CD4-positive, alpha-beta T cell treated with Interleukin-4 for 1 hour (primary cell): ENCODE data around the gene STAC2.

Experiments used
- DNase-seq, 2 donors: peaks; one replicate each; pipeline ENCODE4 v3.0.0-alpha.2; 2020 to 2022

Gene STAC2

DNA sequence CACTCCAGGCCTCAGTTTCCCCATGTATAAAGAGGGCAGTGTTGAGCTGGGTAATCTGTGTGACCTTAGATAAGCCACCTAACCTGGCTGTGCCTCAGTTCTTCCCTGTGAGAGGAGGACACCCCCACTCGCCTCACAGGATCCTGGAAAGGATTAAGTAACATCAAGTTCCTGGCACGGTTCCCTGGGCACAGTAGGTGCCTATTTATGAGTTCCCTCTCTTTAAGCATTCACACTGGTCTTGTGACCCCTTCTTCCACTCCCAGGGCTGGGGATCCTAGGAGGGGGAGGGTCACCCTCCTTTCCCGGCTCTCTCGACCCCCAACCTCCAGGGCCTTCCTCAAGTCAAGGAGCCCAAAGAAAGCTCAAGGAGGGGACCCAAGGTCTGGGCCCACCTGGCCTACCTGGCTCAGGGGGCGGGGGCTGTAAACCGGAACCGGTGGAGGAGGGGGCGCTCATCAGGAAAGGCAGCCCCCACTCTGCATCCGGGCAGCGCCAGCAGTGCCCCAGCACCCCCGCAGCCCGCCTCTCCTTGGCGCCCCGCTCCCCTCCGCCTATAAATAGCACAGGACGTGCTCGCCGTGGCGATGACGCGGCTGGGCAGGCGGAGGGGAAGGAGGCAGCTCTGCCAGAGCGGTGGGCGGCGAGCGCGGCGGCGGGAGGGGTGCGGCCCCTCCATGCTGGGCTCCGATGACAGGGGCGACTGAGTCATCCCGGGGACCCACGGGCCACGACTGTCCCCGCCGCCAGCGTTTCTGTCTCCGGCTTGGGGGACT is 16.2 kb downstream of the STAC2 start:
- DNase-seq, result peak; percentile 69 to 73

DNA sequence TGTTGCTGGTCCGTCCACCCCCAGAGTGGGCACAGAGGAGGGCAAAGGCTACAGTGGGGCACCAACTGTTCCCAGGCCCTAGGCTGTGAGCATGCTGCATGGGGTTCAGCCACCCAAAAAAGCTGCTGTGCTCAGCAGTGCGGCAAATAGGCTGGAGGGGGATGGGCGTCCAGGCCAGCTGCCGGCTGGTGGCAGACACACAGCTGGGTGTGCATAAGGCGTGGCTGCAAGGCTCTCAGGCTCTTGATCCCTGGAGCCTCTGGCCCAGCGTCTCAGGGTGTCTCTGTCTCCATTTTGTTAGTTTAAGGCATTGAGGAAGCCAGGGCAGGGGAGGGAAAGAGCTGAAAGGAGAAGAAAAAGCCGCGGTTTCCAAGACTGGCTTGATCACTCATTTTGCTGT is 16.9 kb downstream of the STAC2 start:
- peak in 1 of 2 donors; percentile 70 for DNase-seq

DNA sequence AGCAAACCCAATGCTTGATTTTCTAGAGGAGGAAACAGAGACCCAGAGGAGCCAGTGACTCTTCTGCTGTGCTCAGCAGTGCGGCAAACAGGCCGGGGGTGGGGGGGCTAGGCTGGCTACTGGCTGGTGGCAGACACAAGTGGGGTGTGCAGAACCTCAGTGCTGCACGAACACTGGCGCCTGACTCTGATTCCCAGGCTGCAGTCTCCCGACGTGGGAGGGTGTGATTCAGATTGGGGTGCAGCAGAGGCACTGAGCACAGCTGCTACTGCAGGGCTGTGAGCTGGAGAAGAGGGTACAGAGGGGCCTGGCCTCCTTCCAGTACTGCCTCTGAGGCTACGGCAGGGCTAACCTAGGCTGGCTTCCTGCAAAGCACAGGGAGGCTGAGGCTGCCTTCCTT is 17.6 kb downstream of the STAC2 start:
- DNase-seq, result no peak

DNA sequence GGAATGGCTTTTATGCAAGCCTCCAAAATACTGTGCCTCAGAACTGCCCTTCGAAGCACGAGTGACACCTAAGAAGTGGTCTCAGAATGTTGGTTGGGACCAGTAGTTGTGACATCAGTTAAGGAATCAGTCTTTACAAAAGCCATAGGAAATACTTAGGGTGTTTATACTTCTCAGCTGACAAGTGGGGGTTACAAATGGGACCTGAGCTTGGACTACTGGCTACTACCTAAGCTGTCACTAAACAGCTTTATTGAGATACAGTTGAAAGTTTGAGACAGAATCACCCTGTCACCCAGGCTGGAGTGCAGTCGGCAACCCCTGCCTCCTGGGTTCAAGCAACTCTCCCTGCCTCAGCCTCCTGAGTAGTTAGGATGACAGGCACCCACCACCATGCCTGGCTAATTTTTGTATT is 20.6 kb downstream of the STAC2 start:
- no peak for DNase-seq

DNA sequence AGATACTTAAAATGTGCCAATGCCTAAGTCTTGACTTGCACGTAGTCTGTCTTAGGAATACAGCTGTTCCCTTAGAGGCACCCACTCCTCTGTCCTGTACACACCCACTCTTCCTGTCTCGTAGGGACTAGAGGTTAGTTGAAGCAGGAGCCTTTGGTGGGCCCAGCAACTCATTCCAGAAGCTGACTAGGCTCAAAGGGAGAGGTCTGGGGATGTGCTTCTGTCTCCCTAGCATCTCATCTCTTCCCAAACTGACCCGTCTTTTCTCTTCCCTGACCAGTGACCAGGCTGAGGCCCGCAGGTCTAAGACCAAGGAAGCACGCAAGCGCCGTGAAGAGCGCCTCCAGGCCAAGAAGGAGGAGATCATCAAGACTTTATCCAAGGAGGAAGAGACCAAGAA is 21.5 kb downstream of the STAC2 start:
- no peak for DNase-seq

DNA sequence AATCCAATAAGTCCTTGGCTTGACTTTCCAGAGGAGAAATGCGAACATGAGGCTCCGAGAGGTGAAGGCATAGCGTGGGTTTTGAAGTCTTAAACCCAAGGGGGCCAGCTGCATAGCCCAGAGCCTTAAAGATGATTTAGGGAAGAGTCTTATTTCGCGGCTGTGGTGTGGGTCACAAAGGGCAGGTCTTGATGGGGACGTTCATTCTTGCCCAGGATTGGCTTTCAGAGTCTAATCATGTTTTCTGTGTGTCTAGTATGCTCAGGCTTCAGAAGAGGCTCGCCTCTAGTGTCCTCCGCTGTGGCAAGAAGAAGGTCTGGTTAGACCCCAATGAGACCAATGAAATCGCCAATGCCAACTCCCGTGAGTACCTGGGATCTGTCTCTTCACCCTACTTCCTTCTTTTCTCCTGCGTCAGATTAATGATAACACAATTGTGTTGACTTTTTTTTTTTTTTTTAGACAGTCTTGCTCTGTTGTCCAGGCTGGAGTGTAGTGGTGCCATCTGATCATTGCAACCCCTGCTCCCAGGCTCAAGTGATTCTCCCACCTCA is 24.7 kb downstream of the STAC2 start:
- DNase-seq, result no peak

DNA sequence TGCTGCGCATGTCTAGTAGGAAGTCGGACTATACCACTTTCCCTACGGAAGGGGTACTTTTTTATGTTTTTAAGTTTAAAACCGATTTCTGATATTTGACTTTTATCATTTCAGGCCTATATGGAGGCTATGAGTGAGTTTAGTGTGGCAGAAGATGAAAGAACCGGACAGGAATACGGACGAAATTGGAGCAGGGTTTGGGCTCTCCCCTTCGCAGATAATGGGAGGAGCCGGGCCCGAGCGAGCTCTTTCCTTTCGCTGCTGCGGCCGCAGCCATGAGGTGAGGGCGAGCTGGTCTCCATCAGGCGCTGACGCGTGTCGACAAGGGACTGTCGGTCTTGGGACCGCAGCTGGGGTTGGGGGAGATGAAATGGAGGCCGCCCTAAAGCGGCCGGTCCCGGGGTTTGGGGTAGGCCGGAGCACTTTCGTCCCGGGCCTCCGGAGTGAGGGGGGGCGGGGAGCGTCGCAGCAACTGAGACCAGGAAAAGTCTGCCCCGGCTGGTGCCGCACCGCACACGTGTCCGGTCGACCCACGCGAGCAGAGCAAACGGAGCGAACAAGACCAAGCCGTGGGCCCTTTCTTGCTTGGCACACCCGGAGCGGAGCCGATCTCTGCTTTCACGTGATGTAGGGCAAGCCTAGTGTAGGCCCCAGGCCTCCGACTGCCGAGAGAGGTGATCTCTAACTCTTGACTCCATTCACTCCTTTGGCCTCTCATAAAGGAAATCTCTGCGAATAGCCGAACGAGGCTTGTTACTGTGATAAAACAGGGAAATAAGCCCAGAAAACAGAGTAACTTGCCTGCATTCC is 25.5 kb downstream of the STAC2 start, which contains the start of gene RPL19:
RPL19 (plus strand) TSS at position 214 of the 810 bp plus-strand sequence; CDS start at position 276, 62 bp downstream.
- peak in 1 of 2 donors; percentile 84 for DNase-seq

DNA sequence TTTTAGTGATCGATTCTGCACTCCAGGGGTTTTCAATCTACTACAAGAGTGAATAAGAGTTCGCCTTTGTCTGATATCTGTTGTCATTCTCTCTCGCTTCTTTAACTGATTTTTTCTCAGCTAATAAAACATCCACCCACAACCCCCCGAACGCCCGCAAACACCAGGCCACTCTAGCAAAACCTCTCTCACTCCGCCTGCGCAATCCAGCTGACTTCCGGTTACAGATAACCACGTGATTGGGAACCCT is 26.0 kb downstream of the STAC2 start:
- peak; percentile 91 to 94 for DNase-seq

DNA sequence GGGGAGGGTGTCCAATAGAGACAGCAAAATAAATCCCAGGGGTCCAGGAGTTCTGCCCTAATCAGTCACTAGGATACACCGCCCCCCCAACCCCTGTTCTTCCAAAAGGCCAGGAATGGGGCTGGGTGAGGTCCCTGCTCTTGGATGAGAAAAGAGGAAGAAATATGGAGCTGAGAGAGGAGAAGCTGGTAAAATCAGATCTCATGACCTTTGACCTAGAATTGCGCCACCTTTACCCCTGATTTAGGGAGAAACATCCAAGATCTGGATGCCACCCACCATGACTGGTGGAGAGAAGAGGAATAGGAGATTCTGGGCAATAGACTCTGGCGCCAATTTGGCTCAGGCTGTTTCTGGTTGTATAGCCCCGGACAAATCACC is 27.6 kb downstream of the STAC2 start:
- no peak for DNase-seq

DNA sequence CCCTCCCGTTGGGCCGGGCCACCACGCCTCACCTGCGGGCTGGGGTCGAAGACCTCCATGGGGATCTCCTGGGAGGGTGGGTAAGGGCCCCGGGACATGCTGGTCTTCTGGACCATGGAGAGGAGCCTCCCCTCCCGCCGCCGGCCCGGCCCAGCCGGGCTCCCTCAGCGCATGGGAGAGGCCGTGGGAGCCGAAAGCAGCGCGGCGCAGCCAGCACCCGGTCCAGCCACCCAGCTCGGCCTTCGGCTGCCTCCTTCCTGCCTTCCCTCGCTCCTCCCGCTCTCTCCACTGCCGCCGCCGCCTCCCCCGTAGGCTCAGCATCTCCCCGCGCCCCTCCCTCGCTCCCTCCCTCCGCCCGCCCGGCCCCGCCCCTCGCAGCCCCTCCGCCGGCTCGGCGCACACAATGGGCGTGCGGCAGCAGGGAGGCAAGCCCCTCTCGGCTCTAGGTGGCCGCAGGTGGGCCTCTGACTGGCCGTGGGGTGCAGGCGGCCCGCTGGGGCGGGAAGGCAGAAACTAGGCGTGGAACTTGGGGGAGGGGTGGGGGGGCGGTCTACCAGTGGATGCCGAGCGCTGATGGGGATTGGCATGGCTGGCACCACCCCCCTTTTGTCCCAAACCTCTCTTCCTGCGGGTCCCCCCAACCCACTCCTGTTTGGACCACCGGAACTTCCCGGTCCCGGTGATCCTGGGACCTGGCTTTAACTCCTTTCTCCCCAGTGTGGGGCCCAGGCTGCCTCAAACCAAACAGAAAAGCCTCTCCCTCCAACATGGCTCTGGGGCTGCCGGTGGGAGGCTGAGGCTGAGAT is 28.2 kb downstream of the STAC2 start, which contains the start of gene CACNB1:
CACNB1 (minus strand) TSS at position 290 of the 806 bp plus-strand sequence; CDS start at position 116, 174 bp downstream.
- peak; percentile 40 to 69 for DNase-seq

DNA sequence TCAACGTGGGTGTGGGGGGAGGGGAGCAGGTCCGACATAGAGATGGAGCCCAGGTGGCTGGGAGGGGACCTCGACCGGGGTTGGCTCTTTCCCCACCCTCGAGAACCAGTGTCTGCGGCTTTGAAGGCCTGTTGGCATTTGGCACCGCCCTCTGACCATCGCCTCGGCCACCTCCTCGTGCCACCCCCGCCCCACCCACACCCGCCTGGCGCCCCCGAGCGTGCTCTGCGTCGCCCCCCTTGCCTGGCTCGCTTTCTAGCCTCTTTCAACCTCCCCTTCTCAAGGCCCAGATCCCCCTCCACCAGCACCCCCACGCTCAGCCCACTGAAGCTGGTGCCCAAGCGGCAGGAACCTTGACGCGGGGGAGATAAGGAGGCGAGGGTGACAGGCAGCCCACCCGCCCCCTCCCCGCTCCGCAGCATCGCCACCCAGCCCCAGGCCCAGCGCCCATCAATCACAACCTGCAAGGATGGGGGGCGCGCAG is 28.9 kb downstream of the STAC2 start:
- DNase-seq, result no peak

DNA sequence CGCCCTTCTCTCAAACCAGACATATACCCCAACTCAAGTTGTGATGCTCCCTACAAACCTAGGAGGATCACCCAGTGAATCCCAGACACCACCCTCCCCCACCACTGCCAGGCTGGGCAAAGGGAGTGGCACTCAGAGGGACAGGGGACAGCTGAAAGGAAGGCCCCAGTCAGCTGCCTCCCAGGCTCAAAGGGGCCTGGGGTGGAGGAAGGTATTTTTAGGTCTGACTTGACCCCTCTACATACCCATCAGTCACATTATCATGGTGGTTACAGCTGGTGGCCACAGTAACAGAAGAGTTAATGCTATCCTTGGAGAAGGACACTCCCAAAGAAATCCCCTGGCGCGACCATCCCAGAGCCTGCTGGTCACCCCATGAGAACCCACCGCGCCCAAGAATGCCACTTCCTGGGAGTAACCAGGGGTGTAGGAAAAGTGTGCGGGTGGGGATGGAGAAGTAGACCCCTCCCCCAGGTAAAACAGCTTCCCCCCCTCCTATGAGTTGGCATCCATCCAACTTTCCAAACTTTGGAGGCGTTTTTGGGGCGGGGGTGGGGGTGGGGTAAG is 29.4 kb downstream of the STAC2 start:
- no peak for DNase-seq

DNA sequence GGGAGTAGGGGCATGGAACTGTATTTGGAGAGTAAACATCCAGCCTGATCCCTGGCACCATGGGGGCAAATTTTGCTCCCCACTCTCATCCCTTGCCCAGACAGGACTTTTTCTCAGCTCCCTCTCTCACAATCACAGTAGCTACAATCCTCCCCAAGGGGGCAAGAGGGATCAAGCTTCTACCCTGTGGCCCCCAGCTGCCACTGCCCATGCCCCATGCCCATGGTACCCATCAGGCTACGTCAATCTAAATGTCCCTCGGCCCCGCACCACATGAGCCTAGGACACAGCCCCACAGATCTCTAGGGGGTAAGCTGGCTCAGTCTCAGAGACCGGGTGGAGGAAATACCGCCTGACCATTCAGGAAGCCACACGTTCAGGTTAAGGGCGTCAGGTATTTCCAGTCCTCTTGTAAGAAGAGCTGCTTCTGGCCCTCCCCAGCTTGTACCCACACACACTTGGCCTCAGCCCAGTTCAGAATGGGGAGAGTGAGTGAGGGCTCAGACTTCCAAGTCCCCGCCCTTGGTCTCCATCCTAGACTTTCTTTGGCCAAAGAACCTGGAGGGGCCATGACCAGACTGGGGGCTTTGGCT is 30.1 kb downstream of the STAC2 start:
- DNase-seq, result peak; percentile 24 to 34

DNA sequence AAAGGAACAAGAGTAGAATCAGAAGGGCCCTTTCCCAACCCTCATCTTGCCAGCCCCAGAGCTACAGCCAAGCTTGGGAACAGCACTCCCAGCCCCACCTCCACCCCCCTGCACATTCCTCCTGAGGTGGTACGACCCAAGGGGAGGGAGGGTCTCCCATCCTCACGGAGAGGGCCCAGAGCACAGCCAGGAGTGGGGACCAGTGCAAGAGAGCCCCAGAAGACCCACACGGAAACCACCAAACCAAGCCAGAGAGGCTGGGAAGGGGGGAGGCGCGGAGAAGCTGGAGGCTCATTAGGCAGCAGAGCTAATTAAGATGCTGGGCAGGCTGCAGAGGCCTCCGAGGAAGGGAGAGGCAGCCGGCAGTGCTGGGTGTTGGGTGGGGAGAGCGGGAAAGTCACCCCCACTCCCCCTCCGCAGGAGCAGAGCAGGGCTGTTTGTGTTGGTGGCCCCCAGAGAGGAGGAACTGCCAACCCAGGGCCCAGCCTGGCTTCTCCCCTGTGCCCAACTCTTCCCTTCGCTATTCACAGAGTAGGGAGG is 30.7 kb downstream of the STAC2 start:
- no peak for DNase-seq

DNA sequence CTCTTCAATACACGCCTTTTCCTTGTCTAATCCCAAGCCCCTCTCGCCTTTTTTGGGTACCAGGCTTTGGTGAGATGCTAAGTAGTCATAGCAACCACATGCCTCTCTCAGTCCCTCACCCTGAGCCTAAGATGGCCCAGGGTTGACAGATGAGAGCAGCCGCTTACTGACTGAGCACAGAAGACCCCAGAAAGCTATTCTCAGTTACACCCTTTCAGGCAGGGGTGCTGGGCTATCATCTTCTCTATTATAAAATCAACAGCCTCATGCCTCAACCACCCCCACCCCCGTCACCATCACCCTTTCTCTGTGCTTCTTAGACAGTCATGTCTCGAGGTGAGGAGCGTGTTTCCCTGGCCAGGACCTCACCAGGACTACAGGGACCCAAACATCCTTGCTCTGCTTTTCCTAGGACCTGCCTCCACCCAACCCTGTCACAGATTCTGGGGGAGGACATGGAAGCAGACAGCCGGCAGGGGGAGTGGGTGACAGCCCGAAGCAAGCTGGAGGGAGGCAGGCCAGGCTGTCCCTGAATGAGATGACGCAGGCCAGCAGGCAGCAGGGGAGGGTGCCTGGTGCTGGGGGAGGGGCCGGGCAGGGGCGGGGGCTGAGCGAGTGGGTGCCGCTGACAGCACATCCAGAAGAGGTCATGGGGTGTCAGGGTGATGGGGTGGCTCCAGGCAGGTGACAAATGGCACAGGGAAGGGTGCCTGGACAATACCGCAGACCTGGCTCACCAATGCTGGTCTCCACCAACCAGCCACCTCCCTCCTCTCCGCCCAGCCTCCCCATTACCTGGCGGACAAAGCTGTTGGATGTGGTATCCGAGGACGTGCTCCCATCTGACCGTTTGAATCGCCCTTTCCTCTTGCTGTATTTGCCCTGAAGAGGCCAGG is 31.4 kb downstream of the STAC2 start:
- no peak for DNase-seq

DNA sequence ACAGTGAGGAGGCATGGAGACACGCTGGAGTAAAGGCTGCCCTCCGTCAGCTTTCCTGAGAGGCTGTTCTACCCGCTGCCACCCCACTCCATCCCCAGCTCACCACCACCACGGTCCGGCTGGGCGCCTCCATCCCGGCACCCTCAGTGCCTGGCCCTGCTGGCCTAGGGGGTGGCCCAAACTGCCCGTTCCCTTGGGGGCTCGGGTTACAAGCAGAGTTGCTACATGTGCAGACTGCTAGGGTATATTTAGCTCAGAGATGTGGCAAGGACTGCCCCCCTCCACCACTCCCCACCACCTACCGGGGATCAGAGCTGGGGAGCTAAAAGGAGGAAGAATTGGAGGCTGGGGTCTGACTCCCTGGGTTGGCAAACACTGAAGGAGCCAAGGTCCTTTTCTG is 32.4 kb downstream of the STAC2 start:
- DNase-seq, result no peak

DNA sequence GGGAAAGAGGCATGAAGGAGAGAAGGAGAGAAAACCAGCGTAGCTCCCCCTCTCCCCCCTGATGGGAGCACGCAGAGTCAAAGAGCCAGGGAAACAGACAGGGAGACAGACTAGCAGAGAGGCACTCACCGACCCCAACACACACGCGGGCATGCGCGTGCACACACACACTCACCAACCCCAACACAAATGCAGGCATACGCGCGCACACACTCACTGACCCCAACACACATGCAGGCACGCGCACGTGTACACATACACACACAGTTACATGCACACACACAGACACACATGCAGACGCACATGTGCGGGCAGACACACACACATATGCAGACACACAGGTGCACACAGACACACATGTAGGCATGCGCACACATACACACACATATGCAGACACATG is 32.8 kb downstream of the STAC2 start:
- no peak for DNase-seq

DNA sequence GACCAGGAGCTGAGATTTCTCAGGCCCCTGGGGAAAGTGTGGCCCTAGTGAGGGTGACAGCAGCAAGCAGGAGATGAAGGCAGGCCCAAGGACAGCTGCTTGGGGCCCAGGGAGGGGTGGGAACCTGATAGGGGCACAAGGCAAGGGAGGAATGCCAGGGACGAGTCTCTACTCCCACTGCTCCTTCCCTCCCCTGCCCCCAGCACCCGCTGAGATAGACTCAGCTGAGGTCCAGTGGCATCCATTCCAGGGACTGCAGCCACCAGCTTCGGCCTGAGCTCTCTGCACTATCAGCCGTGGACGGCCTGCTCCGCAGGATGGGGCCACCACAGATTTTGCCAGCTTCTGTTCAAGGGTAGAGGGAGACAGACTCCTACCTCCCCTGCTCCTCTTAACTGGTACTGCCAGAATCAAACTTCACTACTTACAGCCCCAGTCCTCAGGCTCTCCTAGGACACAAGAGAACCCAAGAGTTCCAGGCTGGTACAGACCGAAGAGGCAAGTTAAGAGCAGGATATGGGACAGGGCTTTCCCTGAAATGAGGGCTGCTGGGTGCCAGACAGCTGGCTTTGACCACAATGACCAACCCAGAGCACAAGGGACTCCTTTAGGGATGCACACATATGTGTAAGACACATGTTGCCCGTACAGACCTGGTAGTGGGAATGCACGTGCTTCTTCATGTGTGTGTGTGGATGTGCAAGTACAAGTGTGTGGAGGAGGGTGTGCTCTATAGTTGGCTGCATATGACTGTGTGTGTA is 33.8 kb downstream of the STAC2 start:
- no peak for DNase-seq

DNA sequence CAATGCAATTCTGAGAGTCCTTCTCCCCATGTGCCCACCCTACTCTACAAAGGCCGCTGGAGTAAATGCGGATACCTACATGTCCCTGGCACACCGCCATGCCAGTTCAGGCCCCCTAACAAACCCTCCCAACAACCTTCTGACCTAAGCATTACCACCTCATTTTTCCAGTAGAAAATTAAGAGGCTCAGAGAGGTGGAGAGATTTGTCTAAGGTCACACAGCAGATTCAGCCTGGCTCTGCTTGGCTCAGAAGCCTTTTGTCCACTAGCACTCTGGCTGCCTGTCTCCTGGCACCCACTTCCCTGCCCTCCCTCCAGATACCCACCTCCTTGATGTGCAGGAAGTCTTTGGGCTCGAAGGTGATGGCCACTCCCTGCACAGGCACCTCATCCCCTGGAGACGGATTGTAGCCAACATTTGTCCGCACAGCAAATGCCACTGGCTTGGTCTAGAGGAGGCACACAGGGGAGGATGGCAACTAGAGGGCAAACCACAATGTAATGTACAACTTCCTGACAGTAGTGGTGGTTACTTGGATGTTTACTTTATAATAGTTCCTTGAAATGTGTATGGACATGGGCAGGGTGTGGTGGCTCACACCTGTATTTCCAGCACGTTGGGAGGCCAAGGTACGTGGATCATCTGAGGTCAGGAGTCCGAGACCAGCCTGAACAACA is 38.5 kb downstream of the STAC2 start:
- DNase-seq, result no peak
